Prostate gland (tissue), 2 donors: Measurements from ENCODE around the gene FANCI. TPM values are rescaled to one million over a fixed set of nuclear protein-coding genes. Genes with fewer than 3 reads are reported as not detected.

Experiments
- DNase-seq: peaks from one replicate; pipeline ENCODE4 v3.0.0-alpha.2; 2019; ENCODE audit warnings: low spot score
- H3K27ac ChIP-seq, 2 donors: fragments of 200-600 bp; sonication (generic); 2 replicates each; pipeline ENCODE4 v1.5.1; 2017 to 2019
- H3K27me3 ChIP-seq: fragments of 200-600 bp; sonication (generic); replicated peaks from 2 replicates; pipeline ENCODE4 v1.5.1; 2019; ENCODE audit not compliant: insufficient read depth
- H3K36me3 ChIP-seq, 2 donors: fragments of 200-600 bp; sonication (generic); 1 replicate in 1 of 2; 2 replicates in 1 of 2; pipeline versions ENCODE4 v1.5.1 to v1.8.1; 2017 to 2019
- H3K4me1 ChIP-seq: fragments of 200-600 bp; sonication (generic); replicated peaks from 2 replicates; pipeline ENCODE4 v1.5.1; 2019
- H3K4me3 ChIP-seq, 2 donors: fragments of 200-600 bp; sonication (generic); 2 replicates each; pipeline ENCODE4 v1.5.1; 2017 to 2019
- H3K9me3 ChIP-seq: fragments of 200-600 bp; sonication (generic); 2 replicates; pipeline ENCODE4 v1.5.1; 2017
- CTCF ChIP-seq, 4 experiments: fragments of 200-600 bp in 2 of 4; fragments of 450-650 bp in 2 of 4; sonication (generic) in 2 of 4; IDR thresholded peaks; 1 replicate in 3 of 4; 2 replicates in 1 of 4; pipeline ENCODE4 v1.5.1; 2016 to 2019; ENCODE audit warnings: antibody characterized with exemption in 4 of 4, mild to moderate bottlenecking in 2 of 4, moderate library complexity in 2 of 4
- POLR2A ChIP-seq: fragments of 450-650 bp; IDR thresholded peaks from one replicate; pipeline ENCODE4 v1.6.1; 2016; ENCODE audit warnings: antibody characterized with exemption, mild to moderate bottlenecking
- POLR2AphosphoS5 ChIP-seq: sonication (generic); formaldehyde crosslinking; IDR thresholded peaks from one replicate; pipeline ENCODE4 v1.6.1; 2017; ENCODE audit warnings: antibody characterized with exemption
- WGBS: methylation state at CpG from one replicate; pipeline ENCODE4 v1.1.5; 2018; 5-methylcytosine and 5-hydroxymethylcytosine counted together
- intact Hi-C: fragments of 100-400 bp; cut with DNase I; formaldehyde crosslinking; loops from one replicate; pipeline ENCODE4 v1.14.2; 2022
- total RNA-seq, 2 donors: library from RNA; depleted of rRNA; stranded (reverse); fragments of >200 nt; gene quantifications; one replicate each; pipeline ENCODE4 v1.1.0, GENCODE V29; 2016

Gene FANCI
- total RNA-seq, 2 donors from 2014 or later = 7.8 to 22.7 TPM

GRCh38 chr15:89322822-89323221 lies 79.0 kb downstream of the FANCI start:
- Histone ChIP-seq H3K4me3 (no peak overlapping the region), H3K27me3 (no peaks in the 10 kb centered on the region), H3K9me3 (no peaks in the 10 kb centered on the region), H3K27ac (no peak overlapping the region), H3K36me3 (peaks cover 22 to 48% of the 10 kb centered on the region in 2 donors), H3K4me1 (no peaks in the 10 kb centered on the region)
- no peak for TF ChIP-seq CTCF (IDR thresholded peaks at IDR 0.05)
- TF ChIP-seq POLR2AphosphoS5 = no peak
- no peak for TF ChIP-seq POLR2A
- intact Hi-C loops = loop anchor here (10.0 kb wide), 1 partner anchor 428 kb away; the partner anchor contains the start of gene HAPLN3
- 91% methylated on average over 15 of the region's 15 CpGs for WGBS
- no peak for DNase-seq

GRCh38 chr15:89323825-89324224 lies 80.0 kb downstream of the FANCI start:
- no peak for DNase-seq
- no peaks in the 10 kb centered on the region for H3K4me1 ChIP-seq
- 84% methylated on average over 6 of the region's 6 CpGs for WGBS
- no peak overlapping the region for H3K4me3 ChIP-seq
- H3K27ac ChIP-seq = no peak overlapping the region
- intact Hi-C loops = loop anchor here (10.0 kb wide), 1 partner anchor 429 kb away; the partner anchor contains the start of gene HAPLN3
- H3K9me3 ChIP-seq = no peaks in the 10 kb centered on the region
- peaks cover 26 to 57% of the 10 kb centered on the region in 2 donors for H3K36me3 ChIP-seq
- no peaks in the 10 kb centered on the region for H3K27me3 ChIP-seq
- TF ChIP-seq POLR2A (no peak), CTCF (IDR thresholded peaks at IDR 0.05) (no peak), POLR2AphosphoS5 (no peak)

GRCh38 chr15:89325039-89325803 lies 81.4 kb downstream of the FANCI start:
- WGBS = 91% methylated on average over 11 of the region's 11 CpGs
- H3K4me1 ChIP-seq = peaks cover 3% of the 10 kb centered on the region
- H3K4me3 ChIP-seq = no peak overlapping the region
- DNase-seq = no peak
- H3K9me3 ChIP-seq = no peaks in the 10 kb centered on the region
- TF ChIP-seq POLR2AphosphoS5 = no peak
- no peak for TF ChIP-seq CTCF (IDR thresholded peaks at IDR 0.05)
- TF ChIP-seq POLR2A = no peak
- H3K27ac ChIP-seq = no peak overlapping the region
- intact Hi-C loops = loop anchor here (10.0 kb wide), 1 partner anchor 430 kb away; the partner anchor contains the start of gene HAPLN3
- H3K36me3 ChIP-seq = peaks cover 35 to 59% of the 10 kb centered on the region in 2 donors
- H3K27me3 ChIP-seq = no peaks in the 10 kb centered on the region

- H3K27me3 ChIP-seq = no peaks in the 10 kb centered on the region
- no peaks in the 10 kb centered on the region for H3K9me3 ChIP-seq
- H3K4me3 ChIP-seq = no peak overlapping the region
- H3K27ac ChIP-seq = no peak overlapping the region
- intact Hi-C loops = loop anchor here (10.0 kb wide), 1 partner anchor 432 kb away; the partner anchor contains the start of gene HAPLN3
- H3K36me3 ChIP-seq = peaks cover 37 to 55% of the 10 kb centered on the region in 2 donors
- WGBS = 83% methylated on average over 6 of the region's 6 CpGs
- TF ChIP-seq POLR2A (no peak), CTCF (IDR thresholded peaks at IDR 0.05) (no peak), POLR2AphosphoS5 (no peak)
- peaks cover 4% of the 10 kb centered on the region for H3K4me1 ChIP-seq
- no peak for DNase-seq
These were observed 82.5 kb downstream of the FANCI start for GRCh38 chr15:89326316-89326715.
